GM18909 (cell line): ENCODE results near the gene TBC1D22A.

Experiments used
- ATAC-seq: cut with Tn5 transposase; IDR thresholded peaks from one replicate; pipeline ENCODE4 v1.9.1; 2021; ENCODE audit warnings: mild to moderate bottlenecking; ENCODE audit not compliant: unreplicated experiment, poor library complexity

The TBC1D22A gene

GRCh38 chr22:46792061-46792796, 29.8 kb downstream of the TBC1D22A start:
- ATAC-seq, result no peak

GRCh38 chr22:46792841-46793261, 30.4 kb downstream of the TBC1D22A start:
- no peak for ATAC-seq

GRCh38 chr22:46793497-46793896, 31.0 kb downstream of the TBC1D22A start:
- no peak for ATAC-seq

- ATAC-seq, result no peak
Observed at GRCh38 chr22:46794067-46794466, 31.6 kb downstream of the TBC1D22A start.

DNA sequence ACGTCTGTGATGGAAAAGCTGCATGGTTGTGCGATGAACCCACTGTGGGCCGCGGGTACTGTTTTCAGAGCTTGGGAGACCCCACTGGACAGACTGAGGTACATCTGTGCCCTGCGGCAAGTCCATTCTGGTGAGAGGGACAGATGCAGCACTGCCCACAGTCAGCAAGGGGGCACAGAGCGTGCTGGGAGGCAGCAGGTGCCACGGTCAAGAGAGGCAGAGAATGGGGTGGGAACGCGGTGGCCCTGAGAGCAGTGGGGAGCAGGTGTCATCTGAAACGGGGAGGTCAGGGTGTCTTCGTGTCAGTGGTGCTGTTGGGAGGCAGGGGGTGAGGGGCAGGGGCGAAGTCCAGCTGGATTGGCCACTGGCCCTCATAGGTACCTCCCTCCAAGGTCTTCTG, 32.0 kb downstream of the TBC1D22A start:
- no peak for ATAC-seq

DNA sequence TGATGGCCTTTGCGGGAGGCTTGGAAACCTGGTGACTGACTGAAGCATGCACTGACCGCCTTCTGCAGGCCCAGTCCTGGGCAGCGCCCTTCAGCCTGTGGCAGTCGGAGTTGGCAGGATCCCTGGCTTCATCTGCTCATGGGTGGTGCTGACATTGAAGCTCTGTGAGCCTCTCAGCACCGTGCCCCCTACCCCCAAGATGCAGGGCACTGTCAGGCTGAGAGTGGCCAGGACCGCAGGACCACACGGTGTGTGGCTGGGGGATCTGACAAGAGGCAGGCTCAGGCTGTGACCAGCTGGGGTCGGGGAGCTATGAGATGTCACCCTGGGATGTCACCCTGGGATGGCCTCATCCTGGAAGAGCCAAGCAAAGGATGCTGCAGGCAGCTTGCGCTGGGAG, 32.7 kb downstream of the TBC1D22A start:
- ATAC-seq, result no peak

GRCh38 chr22:46795845-46796565, 33.6 kb downstream of the TBC1D22A start:
- ATAC-seq, result no peak

- ATAC-seq, result no peak
Observed at GRCh38 chr22:46796566-46797195, 34.2 kb downstream of the TBC1D22A start.

DNA sequence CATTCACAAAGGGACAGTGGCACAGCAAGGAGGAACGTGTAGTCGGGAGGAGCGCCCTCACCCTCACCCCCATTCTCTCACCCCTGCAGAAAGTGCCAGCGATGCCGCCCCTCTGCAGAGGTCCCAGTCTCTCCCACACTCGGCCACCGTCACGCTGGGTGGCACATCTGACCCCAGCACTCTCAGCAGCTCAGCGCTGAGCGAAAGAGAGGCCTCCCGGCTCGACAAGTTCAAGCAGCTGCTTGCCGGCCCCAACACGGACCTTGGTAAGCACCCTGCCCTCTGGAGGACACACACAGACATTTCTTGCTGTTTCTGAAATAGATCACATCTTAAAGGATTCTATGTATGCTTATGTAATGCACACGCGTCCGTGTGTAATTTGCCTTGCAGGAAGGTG, 34.9 kb downstream of the TBC1D22A start:
- ATAC-seq, result no peak

DNA sequence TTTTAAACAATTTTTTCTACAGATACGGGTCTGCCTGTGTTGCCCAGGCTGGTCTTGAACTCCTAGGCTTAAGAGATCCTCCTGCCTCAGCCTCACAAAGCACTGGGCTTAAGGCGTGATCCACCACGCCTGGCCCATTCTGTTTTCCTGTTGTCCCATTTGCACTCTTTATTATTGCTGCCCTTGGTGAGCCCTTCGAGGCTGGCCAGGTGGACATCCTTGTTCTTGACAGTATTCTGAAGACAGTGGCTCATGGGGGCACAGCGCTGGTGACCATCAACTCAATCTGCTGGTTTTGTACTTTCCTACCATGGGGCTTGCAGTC, 35.6 kb downstream of the TBC1D22A start:
- no peak for ATAC-seq

- ATAC-seq, result no peak
Observed at GRCh38 chr22:46798366-46799350, 36.2 kb downstream of the TBC1D22A start.

GRCh38 chr22:46799626-46800025, 37.2 kb downstream of the TBC1D22A start:
- ATAC-seq, result no peak

DNA sequence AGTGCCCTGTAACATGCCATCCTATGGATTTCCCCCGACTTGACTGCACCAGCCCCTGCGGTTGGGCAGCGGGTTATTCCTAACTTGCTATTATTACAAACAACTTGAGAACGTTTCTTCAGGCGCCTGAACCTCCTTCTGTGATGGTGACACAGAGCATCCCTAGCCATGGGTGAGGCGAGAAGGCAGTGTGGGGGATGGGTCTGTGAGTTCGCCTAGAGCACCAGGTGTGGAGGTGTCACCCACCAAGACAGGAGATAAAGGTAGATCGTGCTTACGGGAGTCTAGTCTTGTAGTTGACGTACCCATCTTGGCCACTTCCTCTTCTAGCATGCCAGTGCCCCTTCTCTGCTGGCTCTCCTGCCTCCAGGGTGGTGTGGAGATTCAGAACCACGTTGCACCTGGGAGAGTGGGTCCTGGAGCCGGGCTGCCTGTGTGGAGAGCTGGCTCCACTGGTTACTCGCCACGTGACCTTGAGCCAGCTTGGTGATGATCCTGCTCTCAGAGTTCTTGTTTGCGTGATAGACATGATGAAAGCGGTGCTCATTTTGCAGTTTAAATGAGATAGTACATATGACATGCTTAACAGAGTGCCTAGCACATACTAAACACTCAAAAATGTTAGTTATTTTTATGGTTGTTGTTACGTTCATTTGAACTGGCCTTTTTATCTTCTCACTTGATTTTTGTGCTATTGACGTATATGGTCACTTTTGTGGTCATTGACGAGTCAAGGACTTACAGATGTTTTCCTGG, 37.8 kb downstream of the TBC1D22A start:
- ATAC-seq, result no peak

GRCh38 chr22:46801331-46801811, 38.9 kb downstream of the TBC1D22A start:
- ATAC-seq, result no peak

GRCh38 chr22:46801826-46802607, 39.6 kb downstream of the TBC1D22A start:
- ATAC-seq, result no peak

GRCh38 chr22:46802608-46803027, 40.2 kb downstream of the TBC1D22A start:
- no peak for ATAC-seq

DNA sequence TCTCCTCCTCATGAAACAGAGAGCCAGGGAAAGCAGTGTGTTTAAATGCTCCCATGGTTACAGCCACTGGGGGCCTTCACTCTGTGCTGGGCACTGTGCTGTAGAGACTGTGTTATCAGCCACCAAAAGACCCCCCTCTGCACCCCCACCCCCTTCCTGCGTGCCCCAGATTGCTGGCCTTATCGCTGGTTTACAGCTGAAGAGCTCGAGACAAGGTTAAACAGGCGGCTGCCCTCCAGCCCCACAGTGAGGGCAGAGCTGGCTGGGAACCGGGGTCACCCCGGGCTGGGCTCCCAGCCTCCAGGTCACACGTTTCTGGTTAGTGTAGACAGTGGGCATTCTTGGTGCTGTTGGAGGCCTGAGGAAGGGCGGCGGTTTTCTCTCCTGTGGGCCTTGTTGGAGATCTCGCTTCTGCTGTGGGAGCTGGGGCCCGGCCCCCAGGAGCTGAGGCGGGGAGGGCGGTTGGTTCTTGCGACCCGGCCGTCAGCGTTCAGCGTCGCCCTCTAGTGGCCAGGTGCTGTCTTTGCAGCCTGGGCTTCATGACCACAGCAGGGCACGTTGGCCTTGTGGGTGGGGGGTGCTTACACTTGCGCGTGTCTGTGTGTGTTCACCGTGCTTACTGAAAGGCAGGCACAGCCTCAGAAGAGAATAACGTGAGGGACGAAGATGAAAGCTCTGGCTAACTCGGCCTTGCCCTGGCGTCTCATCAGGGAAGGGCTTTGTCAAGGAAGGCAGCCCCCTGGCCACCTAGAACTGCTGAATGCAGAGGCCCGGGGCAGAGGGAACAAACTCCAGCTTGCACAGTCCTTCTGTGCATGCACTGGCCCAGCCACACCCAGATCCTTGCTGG, 40.8 kb downstream of the TBC1D22A start:
- ATAC-seq, result no peak

DNA sequence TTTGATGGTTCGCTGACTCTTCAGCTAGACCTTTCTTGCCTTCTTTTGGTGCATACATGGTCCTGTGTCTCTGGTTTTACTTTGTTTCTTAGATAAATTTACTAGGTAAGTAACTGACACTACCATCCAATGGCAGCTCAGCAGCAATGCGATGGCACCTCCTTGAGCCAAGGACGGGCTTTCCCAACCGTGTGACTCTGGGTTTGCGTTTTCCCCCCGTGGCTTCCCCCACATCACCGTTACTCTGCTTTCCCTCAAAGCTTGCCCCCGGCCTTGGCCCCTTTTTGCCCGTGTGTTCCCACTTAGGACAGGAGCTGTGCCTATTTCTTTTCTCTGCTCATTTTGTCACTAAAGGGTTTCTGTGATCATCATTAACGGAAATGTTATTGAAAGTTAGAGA, 41.5 kb downstream of the TBC1D22A start:
- ATAC-seq, result no peak
